ENCODE measurements around the gene TRAF1.

The TRAF1 gene

DNA sequence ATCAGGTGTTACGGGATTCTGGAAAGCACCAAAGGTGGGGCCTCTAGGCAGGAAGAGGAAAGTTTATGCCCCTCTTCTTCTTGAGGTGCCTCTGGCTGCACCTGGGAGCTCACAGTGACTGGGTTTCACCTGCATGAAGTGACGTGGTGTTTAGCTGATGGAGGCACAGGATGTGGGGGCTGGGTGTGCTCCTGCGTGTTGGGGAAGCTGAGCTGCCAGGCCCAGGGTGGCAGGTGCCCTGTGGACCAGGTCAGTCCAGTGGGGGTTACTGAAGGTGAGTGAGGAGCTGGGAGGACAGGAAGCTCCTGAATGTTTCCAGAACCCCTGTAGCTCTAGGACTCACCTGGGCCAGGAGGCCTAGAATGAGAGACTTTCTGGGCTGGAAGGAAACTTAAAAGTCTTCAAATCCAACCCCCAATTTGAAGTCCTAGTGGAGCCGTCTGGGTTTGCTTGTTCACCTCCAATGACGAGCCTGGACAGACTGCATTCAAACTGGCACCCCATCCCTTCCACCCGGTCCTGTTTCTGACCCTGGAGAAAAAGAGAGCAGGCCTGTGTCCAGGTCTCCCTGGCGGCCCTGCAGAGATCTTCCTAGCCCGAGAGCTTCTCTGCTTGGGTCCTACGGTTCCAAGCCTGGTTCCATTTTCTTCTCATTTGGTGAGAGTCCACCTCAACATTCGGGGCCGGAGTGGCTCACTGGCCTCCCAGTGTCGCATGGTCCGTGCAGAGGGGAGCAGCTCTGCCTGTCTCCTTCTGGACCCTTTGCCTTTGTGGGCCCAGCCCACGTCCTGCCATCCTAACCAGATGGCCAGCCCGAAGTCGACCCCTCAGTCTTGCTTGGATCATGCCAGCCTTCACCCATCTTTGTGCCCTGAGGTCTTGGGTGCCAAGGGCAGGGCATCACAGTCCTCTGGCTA is 22.3 kb downstream of the TRAF1 start:
- peak; percentile 60 for DNase-seq

DNA sequence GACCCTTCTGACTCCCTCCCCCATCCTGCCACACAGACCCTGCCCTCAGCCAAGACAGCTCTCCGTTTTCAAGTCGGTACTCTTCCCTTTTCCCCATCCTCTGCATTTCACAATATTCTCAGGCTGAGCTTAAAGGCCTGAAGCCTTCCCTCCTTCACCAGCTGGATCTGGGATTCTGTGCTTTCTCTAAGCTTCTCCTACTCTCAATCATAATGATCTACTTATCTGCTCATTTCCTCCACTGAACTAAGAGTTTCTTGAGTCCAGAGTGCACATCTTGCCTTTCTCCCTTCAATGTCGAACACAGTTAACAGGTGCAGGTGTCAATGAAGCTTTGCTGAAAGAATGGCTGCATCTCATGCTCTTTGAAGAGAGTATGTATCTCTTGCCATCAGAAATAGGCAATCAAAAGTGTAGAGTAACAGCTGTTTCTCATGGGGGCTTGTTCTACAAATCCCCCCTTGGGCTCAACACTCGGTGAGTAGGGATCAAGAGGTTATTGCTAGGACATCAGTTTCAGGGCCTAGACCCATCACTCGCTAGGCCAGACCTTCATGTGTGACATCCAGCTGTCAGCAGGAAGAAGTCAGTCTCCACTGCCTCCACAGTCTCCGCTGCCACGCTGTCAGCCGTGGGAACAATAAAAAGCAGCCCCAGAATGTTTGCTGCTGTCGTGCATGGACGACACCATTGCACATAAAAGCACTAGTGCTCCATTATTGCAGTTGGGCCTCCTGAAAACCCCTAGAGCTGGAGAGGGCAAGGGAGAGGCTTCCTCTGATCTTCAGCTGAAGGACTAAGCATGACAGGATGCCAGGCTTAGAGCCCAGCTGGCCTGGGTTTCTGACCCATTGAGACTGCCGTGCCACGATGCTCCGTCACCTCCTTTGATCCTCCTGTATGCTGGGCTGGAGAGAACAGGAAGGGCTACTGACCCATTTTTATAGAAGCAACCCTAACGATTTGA is 23.7 kb downstream of the TRAF1 start:
- DNase-seq = no peak

DNA sequence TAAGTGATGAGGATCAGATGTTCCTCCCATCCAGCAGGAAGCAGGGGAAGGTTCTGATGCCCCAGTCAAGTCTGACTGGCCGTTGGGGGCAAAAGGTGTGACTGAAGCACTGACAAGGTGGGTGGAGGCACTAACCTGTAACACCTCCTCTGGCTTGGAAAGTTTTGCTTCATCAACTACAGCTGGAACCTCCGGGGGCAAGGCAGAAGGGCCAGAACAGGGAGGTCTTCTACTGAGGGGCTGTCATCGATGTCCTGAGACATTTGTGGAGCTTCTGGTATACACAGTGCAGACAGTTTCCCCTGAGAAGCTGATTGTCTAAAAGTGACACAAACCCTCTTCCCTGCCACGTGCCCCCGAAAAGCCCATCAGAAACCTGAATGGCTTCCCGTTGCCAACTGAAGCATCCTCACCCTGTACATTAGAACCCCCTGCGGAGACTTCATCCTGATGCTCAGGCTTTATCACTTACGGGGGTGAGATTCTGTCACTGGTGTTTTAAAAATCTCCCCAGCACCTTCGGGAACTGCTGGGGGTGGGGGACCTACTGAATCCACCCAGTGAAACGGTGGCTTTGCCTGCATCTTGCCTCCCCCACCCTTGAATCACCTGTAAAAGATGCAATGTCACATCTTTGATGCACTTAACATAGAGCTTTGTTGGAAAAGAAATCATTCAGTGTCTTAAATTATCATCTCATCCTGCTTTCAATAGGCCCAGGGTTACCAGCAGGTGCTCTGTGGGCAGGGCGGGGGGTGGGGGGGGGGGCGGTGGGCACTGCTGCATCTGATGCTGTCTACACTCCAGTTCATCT is 24.6 kb downstream of the TRAF1 start:
- no peak for DNase-seq

DNA sequence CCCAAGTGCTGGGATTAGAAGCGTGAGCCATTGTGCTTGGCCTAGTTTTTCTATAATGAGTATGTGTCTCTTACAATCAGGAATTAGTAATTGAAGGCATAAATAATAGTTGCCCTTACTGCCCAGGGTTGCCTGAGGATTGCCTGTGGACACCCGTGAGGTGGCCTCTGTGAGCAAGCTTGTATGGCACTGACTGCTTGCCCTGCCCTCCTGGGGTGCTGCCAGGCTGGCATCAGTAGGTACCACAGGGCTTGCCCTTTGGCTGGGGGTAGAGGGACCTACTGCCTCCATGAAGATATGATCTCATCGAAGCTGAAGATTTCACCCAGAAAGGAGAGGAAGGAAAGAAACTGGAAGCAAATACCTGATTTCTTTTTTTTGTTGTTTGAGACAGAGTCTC is 25.8 kb downstream of the TRAF1 start:
- no peak for DNase-seq

DNA sequence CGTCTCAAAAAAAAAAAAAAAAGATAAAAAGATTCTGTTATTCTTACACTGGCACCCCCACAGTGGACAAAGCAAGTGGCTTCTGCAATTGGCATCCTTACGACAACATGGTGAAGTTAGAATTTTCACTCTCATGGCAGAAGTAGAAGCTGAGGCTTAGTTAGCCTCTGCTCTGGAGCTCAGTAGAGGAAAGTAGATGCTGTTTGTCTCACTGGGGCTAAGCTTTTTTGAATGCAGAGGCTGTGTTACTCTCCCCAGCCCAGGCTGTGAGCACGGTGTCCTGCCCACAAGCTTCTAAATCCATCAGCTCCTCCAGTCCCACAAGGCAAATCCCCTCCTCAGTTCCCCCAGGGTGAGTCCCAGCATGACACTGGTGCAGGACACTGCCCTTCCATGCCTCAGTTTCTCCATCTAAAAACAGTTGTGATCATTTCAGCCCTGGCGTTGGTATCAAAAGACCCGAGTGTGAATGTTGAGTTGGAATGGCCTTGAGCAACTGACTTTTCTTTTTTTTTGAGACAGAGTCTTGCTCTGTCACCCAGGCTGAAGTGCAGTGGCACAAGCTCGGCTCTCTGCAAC is 27.0 kb downstream of the TRAF1 start:
- DNase-seq = no peak

DNA sequence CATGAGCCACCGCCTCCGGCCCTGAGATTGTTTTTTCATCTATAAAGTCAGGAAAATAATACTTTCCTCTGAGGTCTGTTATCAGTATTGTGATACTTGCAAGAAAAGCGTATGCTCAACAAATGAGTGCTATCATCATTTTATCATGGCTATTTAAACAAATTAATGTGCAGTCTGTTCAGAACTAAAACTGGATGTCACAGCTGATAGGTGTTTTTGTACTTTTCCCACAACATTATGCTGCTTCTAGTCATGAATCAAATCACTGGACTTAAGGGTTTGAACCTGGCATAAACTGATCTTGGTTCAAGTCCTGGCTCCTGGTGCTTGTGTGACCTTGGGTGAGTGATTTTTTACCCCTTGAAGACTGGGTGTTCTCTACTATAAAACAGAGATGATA is 28.2 kb downstream of the TRAF1 start:
- no peak for DNase-seq

DNA sequence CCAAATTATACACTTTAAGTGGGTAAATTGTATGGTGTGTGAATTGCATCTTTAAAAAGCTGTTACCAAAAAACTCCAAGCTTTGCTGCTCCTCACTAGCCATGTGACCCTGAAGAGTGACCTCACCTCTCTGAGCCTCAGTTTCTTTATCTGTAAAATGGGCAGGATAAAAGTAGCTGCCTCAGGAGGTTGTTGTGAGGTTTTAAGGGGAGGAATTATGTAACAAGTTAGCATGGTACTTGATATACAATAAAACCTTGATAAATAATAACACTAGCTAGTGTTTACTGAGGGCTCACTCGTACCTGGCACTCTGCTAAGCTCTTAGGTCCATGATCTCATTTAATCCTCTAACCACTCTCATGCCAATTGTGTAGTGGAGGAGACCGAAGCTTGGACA is 30.6 kb downstream of the TRAF1 start:
- no peak for DNase-seq

DNA sequence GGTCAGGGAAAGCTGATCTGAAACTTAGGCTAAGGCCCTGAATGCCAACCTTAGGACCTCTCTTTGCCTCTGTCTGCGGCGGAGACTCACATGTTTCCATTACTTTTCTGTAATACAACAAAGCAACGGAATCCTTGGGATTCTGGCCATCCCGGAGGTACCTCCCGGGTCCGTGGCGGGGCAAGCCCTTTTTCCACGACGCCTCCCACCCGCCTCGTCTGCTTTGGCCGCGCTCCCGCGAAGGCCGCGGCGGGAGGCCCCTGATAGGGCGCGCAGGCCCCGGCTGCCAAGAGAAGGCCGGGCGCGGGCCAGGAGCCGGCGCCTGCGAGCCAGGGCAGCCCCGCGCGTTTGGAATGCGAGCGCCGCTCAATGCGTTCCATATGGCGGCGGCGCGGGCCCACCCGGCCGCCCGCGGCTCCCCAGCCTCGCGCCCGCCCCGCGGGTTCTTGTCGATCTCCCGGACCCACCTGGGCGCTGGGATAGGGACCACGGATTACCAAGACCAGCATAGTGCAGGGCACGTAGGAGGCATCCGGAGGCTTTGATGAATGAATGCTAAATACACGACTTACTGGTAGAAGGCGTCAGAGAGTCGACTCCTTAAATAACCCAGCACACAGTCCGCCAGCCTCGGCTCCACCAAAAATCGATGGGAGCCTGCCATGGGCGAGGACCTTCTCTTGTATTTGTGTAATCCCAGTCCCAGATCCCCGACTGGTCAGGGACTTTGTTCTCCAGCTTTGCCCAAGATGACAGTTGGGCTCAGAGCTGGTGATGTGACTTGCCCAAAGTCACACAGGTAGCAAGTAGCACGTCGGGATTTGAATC is 32.1 kb downstream of the TRAF1 start:
- DNase-seq = no peak

DNA sequence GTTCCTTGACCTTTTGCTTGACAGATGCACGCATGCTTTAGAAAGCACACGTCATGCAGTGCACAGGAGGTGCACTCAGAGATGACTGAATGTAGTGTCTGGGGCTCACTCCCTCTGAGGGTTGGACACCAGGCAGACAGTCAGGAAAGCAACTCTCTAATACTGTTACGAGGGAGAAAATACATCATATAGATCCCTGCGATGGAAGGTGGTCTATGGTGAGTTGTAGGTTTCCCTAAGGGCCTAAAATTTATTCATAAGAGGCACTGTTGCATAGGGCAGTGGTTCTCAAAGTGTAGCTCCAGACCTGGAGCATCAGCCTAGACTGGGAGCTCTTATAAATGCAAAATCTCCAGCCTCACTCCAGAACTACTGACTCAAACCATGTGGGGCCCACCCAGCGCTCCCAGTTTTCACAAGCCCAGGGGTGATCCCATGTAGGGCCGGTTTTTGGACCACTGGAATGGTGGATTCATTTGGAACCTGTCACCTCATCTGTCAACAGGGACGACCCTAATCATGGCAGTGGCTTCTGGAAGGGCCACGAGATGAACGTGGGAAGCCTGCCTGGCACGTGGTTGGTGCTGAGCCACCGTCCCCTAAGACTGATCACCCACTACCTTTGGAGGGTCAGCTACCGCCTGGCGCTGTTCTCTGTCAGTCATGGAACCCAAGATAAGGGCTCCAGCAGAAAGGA is 32.8 kb downstream of the TRAF1 start:
- DNase-seq = no peak

DNA sequence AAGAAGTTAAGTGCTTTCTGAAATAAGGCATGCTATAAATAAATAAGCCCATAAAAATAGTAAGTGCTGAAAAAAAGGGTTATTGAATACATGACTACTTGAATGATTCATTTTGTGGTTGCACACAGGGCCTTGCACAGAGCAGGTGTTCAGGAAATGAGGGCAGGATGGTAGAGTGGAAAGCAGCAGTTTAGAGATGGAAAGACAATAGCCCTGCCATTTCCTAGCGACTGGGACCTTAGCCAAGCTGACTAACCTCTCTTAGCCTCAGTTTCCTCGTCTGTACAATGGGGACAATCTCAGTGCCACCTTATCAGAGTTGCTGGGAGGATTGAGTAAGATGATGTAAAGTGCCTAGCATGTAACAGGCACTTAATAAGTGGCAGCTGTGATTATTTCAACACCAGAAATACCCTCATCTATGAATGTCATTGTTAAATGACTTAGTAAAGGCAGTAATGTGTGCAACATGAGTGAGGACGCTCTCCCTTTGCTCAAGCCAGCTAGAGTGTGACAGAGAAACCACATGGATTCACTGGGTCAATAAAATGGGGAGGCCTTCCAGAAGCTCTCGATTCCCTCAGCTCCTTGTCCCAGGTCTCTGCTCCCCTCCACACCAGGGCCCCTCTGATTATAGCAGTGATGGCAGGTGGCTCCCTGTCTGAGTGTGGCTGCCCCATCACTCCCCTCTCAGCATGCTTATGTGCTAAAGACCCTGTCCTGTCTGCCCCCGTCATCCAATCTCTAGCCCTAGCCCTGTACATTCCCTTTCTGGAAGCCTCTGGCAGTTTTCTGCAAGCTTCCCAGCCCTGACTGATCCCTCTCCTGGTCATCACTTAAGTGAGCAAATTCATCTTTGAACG is 33.6 kb downstream of the TRAF1 start:
- peak; percentile 53 for DNase-seq

DNA sequence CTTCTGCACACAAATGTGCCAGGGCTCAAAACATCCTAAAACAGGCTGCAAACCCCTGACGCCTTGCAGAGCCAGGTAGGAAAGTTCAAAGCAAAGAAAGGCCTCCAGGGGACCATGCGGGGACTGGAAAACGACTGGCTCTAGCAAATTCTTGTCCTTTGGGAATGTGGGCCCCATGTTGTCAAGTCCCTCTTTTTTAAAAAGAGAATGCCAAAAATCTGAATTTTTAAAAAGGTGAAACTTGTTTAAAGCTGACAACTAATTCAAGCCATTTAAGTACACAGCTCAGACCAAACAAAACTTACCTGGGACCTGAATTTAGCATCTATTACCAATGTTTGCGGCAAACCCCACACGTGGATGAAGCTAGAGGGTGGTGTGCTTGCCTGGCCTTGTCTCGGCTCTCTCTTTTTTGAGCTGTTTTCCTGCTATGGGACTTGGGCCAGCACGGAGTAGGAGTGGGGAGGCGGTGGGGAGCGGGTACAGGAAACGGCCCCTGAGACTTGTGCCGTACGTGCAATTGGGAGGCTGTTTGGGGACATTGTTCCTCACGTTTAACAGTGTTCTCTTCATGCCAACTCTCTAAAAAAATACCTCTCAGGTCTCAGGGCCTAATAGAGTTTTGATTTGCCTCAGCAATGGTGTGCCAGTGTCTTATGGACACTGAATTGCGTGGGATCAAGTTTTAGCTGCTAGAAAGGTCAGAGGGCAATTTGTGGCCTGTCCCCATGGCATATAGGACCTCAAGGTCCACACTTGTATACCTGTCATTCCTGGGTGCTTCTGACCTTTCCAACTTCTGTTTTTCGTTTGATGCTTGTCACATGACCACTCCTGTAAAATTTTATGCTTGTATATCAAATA is 34.5 kb downstream of the TRAF1 start:
- no peak for DNase-seq

DNA sequence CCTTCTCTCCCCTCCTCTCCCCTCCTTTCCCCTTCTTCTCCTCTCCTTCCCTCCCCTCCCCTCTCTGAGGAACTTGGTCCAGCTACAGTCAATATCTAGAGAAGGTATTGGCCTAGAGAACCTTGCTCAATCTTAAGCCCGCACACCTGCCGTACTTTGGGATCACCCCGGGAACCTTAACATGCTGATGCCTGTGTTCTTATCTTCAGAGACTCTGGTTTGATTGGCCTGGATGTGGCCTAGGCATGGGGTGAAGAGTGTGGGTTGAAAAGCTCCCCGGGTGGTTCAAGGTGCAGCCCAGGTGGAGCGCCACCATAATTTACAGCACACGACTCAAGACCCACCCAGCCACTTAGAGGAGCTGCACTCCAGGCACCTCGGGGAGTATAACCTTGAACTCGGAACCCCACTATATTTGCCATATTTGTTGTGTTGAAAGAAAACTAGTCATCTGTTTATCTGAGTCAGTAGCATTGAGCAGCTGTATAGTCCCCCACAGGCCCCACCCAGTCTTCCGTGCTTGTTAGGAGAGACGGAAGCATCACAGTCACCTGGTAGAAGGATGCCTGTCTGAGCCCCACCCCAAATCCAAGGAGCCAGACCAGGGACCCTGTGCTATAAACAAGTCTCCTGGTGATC is 35.2 kb downstream of the TRAF1 start:
- DNase-seq = peak; percentile 65

DNA sequence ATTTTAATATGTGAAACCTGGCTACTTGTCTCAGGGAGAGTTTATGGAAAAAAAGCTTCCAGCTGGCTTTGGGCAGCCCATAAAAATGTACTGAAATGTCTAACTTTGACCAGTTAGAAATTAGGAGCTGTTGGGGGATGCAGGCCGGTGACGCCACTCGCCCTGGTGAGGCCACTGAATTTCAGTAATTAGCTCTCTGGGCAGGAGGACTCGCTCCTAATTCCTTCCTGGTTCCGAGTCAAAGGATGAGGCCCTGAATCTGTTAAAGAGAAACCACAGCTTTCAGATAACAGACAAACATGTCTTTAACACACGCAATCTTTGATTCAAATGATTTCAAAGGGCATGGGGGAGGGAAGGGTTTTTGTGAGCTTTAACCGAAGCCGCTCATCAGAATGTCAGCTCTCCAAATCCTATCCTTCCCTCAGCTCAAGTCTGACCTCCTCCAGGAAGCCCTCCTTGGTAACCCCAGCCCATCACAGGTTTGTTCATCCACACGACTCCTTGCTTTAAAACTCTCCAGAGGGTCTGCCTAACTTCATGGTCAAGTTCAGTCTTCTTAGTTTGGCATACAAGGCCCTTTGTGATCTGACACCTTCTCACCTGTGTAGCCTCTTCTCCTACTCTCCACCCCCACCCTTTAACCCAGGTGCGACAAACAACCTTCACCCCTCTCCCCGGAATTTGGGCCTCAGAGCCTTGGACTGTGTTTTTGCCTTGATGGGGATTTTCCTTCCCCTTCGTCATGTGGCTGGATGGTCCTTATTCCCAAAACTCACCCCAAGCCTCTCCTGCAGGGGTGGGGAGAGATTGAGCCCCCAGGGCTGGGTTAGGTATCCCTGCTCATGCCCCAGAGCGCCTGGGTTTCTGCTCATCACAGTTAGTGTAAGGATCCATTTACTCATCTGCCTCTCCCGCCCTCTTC is 36.0 kb downstream of the TRAF1 start:
- no peak for DNase-seq

DNA sequence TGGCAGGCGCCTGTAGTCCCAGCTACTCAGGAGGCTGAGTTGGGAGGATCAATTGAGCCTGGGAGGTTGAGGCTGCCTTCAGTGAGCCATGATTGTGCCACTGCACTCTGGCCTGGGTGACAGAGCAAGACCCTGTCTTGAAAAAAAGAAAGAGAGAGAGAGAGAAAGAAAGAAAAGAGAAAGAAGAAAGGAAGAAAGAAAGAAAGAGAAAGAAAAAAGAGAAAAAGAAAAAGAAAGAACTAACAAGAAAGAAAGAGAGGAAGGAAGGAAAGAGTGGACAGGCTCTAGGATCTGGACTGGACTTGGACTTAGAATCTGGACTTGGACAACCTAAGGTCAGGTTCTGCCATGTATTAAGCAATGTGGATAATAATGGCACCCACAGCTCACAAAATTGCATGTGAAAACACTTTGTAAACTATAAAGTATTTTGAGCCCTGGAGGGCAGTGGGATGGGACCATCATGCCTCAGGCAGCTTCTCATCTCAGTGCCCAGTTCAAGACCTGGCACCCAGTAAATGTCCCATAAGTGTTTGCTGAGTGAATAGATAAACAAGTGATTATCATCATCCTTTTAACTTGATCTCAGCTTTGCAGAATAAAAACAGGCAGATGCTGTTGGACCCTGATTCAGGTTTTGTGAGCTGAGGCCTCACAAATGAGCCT is 36.9 kb downstream of the TRAF1 start:
- DNase-seq = no peak

DNA sequence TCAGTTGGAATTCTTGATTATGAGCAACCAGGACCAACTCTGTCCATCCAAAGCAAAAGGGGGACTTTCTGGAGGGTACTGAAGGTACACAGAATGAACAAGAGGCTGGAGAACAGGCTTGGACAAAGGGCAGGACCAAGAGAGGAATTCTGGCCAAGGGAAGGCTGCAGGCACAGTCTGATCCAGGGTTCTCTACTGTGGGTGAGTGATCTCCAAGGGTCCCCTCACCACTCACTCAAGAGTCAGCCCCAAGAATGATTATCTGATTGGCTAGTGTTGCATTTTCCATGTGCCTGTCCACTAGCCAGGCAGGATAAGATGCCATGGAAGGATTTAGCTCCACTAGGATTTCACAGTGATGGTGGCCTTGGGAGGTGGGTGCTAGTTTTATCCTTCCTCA is 38.0 kb downstream of the TRAF1 start:
- DNase-seq = no peak

DNA sequence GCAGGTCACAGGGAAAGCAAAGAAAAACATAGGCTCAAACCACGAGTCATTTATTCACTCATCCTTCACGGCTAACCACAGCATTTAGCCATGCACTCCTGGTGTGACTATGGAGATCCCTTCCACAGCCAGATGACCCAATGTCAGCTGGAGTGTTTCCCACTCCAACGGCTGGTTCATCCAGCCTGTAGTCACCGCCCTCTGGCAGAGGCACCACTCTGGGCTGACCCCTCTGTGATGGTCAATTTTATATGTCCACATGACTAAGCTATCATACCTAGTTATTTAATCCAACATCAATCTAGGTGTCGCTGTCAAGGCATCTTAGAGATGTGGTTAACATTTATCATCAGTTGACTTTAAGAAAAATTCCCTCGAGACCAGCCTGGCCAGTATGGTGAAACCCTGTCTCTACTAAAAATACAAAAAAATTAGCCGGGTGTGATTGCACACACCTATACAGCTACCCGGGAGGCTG is 40.1 kb downstream of the TRAF1 start:
- DNase-seq = no peak

DNA sequence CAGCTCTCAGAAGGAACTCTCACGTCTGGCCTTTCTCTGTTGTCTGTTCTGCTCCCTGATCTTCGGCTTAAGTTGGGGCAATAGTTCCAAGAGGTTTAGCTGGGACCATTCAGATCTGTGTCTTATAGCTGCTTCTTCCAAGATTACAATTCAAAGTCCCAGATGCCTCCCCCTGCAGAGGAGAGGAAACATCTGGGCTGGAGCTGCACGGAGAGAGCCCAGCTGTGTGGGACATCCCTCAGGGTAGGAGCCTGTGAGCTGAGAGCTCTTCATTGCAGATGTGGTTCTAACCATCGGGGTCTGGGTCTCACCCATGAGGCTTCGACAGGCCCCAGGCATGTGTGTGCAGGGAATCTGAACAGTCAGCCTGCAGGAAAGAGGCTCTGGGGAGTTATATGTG is 40.6 kb downstream of the TRAF1 start:
- no peak for DNase-seq

All from activated effector memory CD4-positive, alpha-beta T cell treated with Interleukin-2 at 50 U/mL for 16 hours (primary cell).